Activated CD8-positive, alpha-beta memory T cell treated with anti-CD3 and anti-CD28 coated beads for 24 hours (primary cell): Measurements from ENCODE around the gene SYT5.
"Not testable (repeated sequence)": the region's sequence is repeated elsewhere in the genome, so short reads cannot be mapped to it uniquely, and the experiment has no call there.

Source experiments
- DNase-seq: peaks from one replicate; pipeline ENCODE4 v3.0.0-alpha.2; 2020

SYT5 gene

GRCh38 chr19:55166530-55167268 is 13.4 kb downstream of the SYT5 start, which contains the start of gene DNAAF3:
TSS of gene DNAAF3 (minus strand) at chr19:55166613. CDS start at chr19:55166413, 200 bp downstream.
- DNase-seq: peak; percentile 81

DNA sequence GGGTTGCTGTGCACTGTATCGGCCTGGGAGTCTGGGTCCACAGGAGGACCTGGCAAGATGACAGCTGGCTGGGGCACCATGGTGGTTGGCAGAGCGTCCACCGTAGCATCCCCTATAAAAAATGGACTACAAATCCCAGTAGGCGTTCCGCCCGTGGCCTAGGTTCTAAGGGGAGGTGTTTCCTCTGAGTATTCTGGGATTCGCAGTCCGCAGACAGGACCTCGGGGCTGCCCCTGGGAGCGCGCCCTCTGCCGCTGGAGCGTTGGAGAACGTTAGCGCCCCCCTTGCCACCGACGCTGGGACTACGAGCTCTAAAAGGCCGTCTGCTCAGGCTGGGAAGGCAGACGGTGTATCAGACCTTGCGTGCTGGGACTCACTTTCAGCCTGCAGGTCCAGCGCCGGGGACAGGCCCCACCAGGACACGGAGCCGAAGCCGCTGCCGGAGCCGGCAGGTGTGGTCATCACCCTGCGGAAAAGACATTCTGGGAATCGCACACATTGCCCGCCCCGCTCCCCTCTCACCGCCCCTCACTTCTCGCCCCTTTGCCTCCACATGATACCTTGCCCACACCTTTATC is 14.0 kb downstream of the SYT5 start:
- DNase-seq: peak; percentile 71

DNA sequence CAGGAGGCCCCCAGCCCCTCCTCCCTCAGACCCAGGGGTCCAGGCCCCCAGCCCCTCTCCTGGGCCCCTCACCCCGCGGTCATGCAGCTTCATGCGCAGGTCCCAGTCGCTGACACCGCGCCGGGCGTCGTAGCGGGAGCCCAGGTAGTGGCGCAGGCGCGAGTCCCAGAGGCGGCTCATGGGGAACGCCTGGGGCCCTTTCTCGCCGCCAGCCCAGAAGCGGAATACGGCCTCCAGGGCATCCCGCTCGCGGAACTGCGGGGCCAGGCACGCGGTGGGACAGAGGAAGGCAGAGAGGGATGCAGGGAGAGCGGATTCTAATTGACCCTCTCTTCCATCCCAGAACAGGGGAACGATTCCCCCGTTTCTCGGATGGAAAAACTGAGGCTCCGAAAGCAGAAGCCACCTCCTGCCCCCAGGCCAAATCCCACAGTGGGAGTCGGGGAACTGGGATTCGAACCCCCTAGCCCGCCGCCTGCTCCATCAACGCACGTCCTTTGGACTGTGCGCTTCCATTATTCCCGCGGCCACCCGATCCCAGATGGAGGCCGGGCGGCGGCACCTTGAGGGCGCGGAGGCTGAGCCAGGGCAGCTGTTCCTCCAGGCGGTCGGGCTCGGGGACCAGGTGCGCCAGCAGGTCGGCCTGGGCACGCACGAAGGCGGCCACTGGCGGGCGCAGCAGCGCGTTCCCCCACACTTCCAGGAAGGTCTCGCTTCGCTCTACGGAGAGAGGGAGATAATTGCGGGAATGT is 18.3 kb downstream of the SYT5 start:
- DNase-seq: no peak

DNA sequence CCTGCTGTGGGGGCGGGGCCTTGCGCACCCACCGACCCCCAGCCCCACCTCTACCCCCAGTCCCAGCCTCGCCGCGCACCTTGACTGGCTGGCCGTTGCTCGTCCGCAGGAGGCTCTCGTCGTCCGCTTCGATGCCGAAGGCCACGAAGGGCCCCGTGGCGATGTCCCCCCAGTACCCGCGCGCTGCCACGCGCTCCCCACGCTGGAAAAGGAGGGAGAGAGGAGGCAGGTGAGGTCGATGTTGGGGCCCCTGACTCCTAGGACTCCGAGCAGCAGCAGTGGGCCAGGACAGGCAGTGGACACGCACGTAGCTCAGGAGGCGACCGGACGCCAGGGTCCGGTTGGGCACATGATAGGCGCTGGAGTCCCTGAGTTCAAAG is 19.1 kb downstream of the SYT5 start:
- DNase-seq: no peak

DNA sequence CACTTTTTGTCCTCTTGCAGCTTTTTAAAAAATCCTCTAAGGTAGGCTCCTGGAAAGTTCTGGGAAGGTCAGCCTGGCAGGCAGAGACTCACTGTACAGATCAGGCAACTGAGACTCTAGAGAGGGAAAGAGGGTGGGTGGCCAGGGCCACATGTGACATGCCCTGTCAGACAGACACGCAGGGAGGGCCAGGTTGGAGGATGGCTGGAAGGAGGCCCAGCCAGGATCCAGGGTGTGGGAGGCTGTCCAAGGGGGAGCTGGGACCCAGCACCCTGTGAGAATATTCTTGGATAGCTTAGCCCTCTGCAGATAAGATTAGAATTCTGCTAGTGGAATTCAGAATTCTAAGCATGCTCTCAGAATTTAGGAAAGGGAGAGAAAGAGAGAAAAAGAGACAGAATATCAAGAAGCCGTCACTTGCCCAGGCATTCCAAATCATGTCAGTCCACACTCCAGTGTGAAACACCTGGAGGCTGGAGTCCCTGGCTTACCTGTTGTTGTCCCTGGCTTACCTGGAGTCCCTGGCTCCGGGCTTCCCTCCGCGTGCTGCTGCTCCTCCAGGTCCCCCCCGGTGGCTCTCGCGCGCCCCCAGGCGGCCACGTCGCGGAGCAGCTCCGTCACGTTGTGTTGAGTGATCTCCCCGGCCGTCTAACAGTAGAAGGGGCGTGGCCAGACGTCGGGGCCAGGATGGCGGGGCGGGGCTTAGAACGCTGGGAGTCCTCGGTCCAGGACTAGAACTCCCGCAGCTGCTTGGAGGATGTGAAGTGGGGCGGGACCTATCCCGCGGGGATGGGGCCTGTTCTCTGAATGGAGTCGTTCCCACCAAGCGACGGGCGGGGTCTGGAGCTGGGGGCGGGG is 19.7 kb downstream of the SYT5 start:
- peak; percentile 92 for DNase-seq

DNA sequence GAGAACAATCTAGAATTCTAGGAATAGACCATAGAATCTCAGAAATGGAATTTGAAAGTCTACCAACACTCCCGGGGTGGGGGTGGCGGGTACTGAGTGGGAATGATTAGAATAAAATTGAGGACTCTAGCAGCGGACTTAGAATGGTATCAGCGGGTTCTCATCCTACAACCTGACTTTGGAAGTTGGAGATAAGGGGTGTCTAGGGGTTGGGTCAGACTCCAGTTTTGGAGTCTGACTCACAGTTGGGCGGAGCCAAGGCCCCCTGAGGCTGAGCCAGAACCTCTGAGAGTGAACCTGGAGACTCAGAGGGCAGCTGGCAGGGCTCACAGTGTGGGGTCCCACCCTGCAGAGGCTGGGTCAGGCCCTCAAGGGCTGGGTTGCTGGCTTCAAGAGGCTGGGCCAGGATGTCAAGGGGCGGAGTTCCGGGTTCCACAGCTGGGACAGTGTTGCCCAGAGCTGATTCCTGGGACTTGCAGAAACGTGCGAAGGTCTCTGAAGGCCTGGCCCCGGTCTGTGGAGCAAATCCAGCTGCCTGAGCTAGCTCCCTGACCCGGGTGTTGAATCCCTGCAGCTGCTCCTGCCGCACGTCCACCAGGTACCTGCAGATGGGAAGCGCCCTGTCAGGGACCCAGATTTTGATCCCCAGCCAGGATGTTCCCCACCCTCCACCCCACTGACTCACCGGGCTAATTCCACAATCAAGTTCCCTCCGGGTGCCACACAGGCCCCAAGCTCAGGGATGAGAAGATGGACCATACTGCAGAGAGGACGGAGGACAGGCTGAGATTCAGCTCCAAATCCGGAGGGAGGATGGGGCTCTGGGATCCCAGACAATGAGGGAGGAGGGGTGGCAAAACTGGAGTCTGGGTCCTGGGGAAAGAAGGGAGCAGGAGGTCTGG is 21.0 kb downstream of the SYT5 start:
- no peak for DNase-seq

- no peak for DNase-seq
These were observed 21.7 kb downstream of the SYT5 start for GRCh38 chr19:55158423-55158822.

GRCh38 chr19:55157064-55157908 is 22.8 kb downstream of the SYT5 start, which contains the start of gene TNNI3:
TSS of gene TNNI3 (minus strand) at chr19:55157732. CDS start at chr19:55157589, 143 bp downstream.
- no peak for DNase-seq

GRCh38 chr19:55156202-55157063 is 23.7 kb downstream of the SYT5 start:
- peak; percentile 69 for DNase-seq

- not testable (repeated sequence) for DNase-seq
These were observed 24.3 kb downstream of the SYT5 start for GRCh38 chr19:55155784-55156183.

DNA sequence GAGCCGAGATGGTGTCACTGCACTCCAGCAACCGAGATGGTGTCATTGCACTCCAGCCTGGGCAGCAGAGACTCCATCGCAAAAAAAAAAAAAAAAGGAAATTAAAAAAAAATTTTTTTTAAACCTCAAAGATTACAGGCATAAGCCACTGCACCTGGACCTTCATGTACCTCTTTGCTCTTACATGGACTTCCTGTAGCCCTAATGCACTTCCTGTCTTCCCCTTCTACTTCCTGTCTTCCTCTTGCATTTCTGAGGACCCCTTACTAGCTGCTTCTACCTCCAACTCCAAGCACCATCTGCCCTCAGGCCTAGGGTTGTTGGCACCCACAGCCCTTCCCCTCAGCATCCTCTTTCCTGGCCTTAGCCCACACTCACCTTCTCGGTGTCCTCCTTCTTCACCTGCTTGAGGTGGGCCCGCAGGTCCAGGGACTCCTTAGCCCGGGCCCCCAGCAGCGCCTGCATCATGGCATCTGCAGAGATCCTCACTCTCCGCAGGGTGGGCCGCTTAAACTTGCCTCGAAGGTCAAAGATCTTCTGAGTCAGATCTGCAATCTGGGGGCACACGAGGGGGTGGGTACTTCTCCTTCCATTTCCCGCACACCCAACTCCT is 26.3 kb downstream of the SYT5 start:
- DNase-seq: no peak

GRCh38 chr19:55152017-55152416 is 28.1 kb downstream of the SYT5 start:
- DNase-seq: no peak

DNA sequence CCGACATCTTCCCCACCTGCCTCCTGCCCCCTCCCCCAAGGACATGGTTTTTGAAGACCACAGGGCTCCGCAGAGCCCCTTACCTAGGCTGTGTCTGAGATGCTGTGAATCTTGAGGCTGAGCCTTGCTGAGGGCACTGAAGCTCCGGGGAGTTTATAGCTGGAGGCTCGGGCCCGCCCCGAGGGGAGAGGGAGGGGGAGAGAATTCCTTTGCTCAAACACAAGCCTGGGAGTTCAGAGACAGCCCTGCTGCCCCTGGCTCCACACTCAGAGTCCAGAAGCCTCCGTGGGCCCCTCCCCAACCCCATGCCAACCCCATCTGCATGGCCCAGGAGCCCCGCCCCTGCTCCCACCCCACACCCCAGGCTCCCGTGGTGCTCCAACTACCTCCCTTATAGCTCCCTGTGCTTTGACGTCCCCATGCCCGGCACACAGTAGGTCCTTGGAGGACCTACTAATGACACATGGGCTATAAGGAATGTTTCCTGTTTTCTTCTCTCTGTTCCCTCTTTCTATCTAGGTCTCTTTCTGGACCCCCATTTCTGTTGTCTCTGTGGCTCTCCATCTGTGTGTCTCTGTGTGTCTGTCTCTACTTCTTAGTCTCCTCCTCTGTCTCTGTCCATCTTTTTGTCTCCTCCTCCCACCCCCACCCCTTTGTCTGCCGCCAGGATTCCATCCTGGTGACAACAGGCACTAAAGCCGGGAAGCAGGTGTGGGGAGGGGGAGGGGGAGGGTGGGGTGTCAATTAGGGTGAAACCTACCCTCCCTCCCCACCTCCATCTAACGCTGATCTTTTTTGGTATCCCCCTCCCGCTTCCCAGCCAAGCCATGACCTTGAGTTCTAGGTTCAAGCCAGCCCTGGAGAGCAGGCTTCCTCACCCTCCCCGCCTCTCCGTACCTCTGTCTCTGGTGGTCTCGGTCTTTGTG is 30.7 kb downstream of the SYT5 start, which contains the start of gene TNNT1:
Gene TNNT1 (minus strand): TSS at position 129 of the 926 bp plus-strand sequence. CDS start 2,049 bp downstream, outside the sequence.
- no peak for DNase-seq

- no peak for DNase-seq
These were observed 32.4 kb downstream of the SYT5 start for GRCh38 chr19:55147545-55148251.

GRCh38 chr19:55146705-55147273 is 33.3 kb downstream of the SYT5 start:
- no peak for DNase-seq

GRCh38 chr19:55146078-55146704 is 33.9 kb downstream of the SYT5 start:
- no peak for DNase-seq
